Osteoblast (primary cell): ENCODE measurements around the gene OR52I1. TPM values are rescaled to one million over a fixed set of nuclear protein-coding genes. Genes with fewer than 3 reads are reported as not detected.

Source experiments
- DNase-seq: peaks from one replicate; pipeline ENCODE4 v3.0.0; 2011; ENCODE audit warnings: low spot score, mixed read lengths; ENCODE audit not compliant: insufficient read length; ENCODE audit errors: missing footprints
- H2AFZ ChIP-seq: 2 replicates; pipeline ENCODE4 v1.6.0; 2011; ENCODE audit warnings: mild to moderate bottlenecking, low read length
- H3K27ac ChIP-seq: 2 replicates; pipeline ENCODE4 v1.5.1; 2011; ENCODE audit warnings: mild to moderate bottlenecking, low read depth, low read length, moderate library complexity
- H3K27me3 ChIP-seq: 2 replicates; pipeline ENCODE4 v1.6.0; 2012; ENCODE audit warnings: mild to moderate bottlenecking, control low read depth, inconsistent platforms, low read length, moderate library complexity; ENCODE audit not compliant: insufficient read depth
- H3K36me3 ChIP-seq: 2 replicates; pipeline ENCODE4 v1.5.1; 2011; ENCODE audit warnings: mild to moderate bottlenecking, low read length, control low read depth, moderate library complexity; ENCODE audit not compliant: insufficient read depth
- H3K4me1 ChIP-seq: 2 replicates; pipeline ENCODE4 v1.5.1; 2011; ENCODE audit warnings: mild to moderate bottlenecking, low read length, control low read depth, moderate library complexity; ENCODE audit not compliant: insufficient read depth
- H3K4me2 ChIP-seq: 2 replicates; pipeline ENCODE4 v1.6.0; 2011; ENCODE audit warnings: mild to moderate bottlenecking, low read length; ENCODE audit not compliant: insufficient read depth
- H3K4me3 ChIP-seq: fragments of 200-600 bp; sonication (generic); 3 replicates; pipeline ENCODE4 v1.5.1; 2012; ENCODE audit warnings: mild to moderate bottlenecking, low read length, inconsistent platforms; ENCODE audit not compliant: insufficient read depth
- H3K79me2 ChIP-seq: 2 replicates; pipeline ENCODE4 v1.6.0; 2012; ENCODE audit warnings: mild to moderate bottlenecking, low read length, control low read depth, inconsistent platforms; ENCODE audit not compliant: insufficient read depth
- H3K9me3 ChIP-seq: 2 replicates; pipeline ENCODE4 v1.5.1; 2011; ENCODE audit warnings: low read depth, low read length, control low read depth
- H4K20me1 ChIP-seq: 2 replicates; pipeline ENCODE4 v1.6.0; 2012; ENCODE audit warnings: mild to moderate bottlenecking, low read length, control low read depth; ENCODE audit not compliant: insufficient read depth
- CTCF ChIP-seq: IDR thresholded peaks from 2 replicates; pipeline ENCODE4 v1.5.1; 2011; ENCODE audit warnings: mild to moderate bottlenecking, low read depth, low read length, moderate library complexity; ENCODE audit errors: extremely low read depth
- total RNA-seq: library from RNA; depleted of rRNA; stranded (reverse); fragments of >200 nt; gene quantifications from 2 replicates; pipeline ENCODE4 v1.2.3, GENCODE V29; 2012

The OR52I1 gene
- total RNA-seq, 1 donor = not detected

DNA sequence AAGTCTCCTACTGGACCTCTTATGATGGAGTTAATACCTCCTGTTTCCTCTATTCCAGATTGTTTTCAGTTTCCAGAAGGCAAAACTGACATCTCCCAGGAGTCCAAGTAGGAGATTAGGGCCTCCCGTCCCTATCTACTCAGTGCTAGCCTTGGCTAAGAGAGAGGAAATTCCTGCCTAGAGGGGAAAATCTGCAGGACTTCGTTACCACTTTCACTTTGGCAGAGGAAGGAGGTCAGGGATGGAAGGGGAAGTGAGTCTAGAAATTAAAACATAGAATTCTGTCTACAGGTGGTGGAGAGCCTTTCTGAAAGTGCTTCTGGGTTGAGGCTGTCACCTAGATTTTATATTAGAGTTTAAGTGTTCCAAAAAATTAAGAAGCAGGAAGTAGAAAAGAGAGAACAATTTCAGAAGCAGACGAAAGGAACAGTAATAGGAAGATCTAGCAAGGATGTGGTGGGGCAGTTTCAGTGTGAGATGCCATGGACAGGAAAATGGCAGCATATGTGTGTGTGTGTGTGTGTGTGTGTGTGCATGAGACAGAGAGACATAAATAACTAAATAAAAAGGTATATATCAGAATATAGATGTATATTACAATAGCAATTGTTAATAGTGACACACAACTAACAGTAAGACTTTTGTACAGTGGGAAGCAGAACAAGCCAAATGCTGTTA lies 16.6 kb downstream of the OR52I1 start:
- peak overlapping the region; percentile 61 for H3K4me2 ChIP-seq
- no peaks in the 10 kb centered on the region for H3K9me3 ChIP-seq
- no peaks in the 10 kb centered on the region for H3K36me3 ChIP-seq
- peak overlapping the region; percentile 31 for H3K4me3 ChIP-seq
- no peaks in the 10 kb centered on the region for H4K20me1 ChIP-seq
- no peaks in the 10 kb centered on the region for H3K27me3 ChIP-seq
- H2AFZ ChIP-seq = peak overlapping the region; percentile 93
- peak; percentile 17 for DNase-seq
- H3K79me2 ChIP-seq = peaks cover 8% of the 10 kb centered on the region
- H3K4me1 ChIP-seq = peaks cover 18% of the 10 kb centered on the region
- TF ChIP-seq CTCF = no peak
- H3K27ac ChIP-seq = no peak overlapping the region

DNA sequence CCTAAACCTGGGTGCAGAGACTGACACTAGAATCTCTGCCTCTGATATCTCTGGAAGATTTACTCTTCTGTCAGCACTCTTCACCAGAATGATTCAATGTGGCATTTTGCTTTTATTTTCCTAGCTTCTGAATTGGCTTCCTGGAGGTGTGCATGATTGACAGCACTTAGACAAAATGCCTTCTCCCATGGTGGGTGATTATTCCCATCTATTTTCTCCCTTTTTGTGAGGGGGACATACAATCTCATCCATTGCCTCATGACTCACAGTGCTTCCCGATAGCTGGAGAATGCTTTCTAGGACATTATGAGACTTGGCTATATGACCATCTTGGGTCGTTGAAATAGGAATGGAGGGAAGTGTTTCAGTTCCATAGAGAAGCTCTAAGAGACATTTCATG lies 18.1 kb downstream of the OR52I1 start:
- H3K4me3 ChIP-seq = no peak overlapping the region
- no peak for DNase-seq
- no peaks in the 10 kb centered on the region for H4K20me1 ChIP-seq
- no peak overlapping the region for H2AFZ ChIP-seq
- no peaks in the 10 kb centered on the region for H3K9me3 ChIP-seq
- peaks cover 4% of the 10 kb centered on the region for H3K79me2 ChIP-seq
- no peaks in the 10 kb centered on the region for H3K36me3 ChIP-seq
- H3K27ac ChIP-seq = no peak overlapping the region
- no peak overlapping the region for H3K4me2 ChIP-seq
- H3K27me3 ChIP-seq = no peaks in the 10 kb centered on the region
- H3K4me1 ChIP-seq = peaks cover 8% of the 10 kb centered on the region
- no peak for TF ChIP-seq CTCF

DNA sequence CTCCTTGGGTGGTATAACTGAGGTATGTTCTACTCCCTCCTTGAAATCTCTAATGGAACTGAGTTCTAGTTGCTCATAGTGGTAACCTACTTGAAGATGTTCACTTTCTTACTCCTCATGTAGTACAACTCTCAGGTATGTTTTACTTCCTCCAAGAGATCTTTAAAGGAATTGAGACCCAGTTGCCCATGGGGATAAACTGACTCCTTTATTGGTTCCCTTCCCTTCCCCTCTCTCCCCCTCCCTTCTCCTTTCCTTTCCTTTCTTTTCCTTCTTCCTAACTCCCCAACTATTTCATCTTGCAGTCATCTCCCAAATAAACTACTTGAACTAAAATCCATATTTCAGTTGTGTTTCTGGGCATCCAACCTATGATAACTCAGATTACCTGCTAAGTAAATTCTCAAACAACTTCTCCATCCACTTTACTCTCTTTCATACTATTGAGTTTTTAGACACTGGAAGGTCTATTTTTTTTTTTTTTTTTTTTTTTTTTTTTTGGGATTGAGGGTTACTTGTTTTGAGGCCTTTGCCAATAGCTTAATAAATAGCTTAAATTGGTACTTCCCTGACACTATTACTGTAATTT lies 22.1 kb downstream of the OR52I1 start:
- no peak overlapping the region for H3K4me2 ChIP-seq
- H3K79me2 ChIP-seq = no peaks in the 10 kb centered on the region
- H3K9me3 ChIP-seq = no peaks in the 10 kb centered on the region
- no peak for TF ChIP-seq CTCF
- H3K4me1 ChIP-seq = no peaks in the 10 kb centered on the region
- no peak overlapping the region for H3K4me3 ChIP-seq
- H3K36me3 ChIP-seq = no peaks in the 10 kb centered on the region
- no peak for DNase-seq
- no peak overlapping the region for H3K27ac ChIP-seq
- no peaks in the 10 kb centered on the region for H4K20me1 ChIP-seq
- no peaks in the 10 kb centered on the region for H3K27me3 ChIP-seq
- H2AFZ ChIP-seq = no peak overlapping the region

- no peak overlapping the region for H3K4me3 ChIP-seq
- H2AFZ ChIP-seq = no peak overlapping the region
- no peaks in the 10 kb centered on the region for H3K79me2 ChIP-seq
- H3K4me1 ChIP-seq = no peaks in the 10 kb centered on the region
- no peaks in the 10 kb centered on the region for H3K36me3 ChIP-seq
- no peaks in the 10 kb centered on the region for H4K20me1 ChIP-seq
- no peak for TF ChIP-seq CTCF
- no peak for DNase-seq
- H3K27me3 ChIP-seq = no peaks in the 10 kb centered on the region
- H3K27ac ChIP-seq = no peak overlapping the region
- H3K4me2 ChIP-seq = no peak overlapping the region
- no peaks in the 10 kb centered on the region for H3K9me3 ChIP-seq
Measured at GRCh38 chr11:4619514-4619913, 25.7 kb downstream of the OR52I1 start.
